Prostate gland (tissue), 2 donors: ENCODE data around the gene NLRP1. TPM values are rescaled to one million over a fixed set of nuclear protein-coding genes. Genes with fewer than 3 reads are reported as not detected.

Experiments
- DNase-seq: peaks from one replicate; pipeline ENCODE4 v3.0.0-alpha.2; 2019; ENCODE audit warnings: low spot score
- H3K27ac ChIP-seq, 2 donors: fragments of 200-600 bp; sonication (generic); 2 replicates each; pipeline ENCODE4 v1.5.1; 2017 to 2019
- H3K27me3 ChIP-seq: fragments of 200-600 bp; sonication (generic); replicated peaks from 2 replicates; pipeline ENCODE4 v1.5.1; 2019; ENCODE audit not compliant: insufficient read depth
- H3K36me3 ChIP-seq, 2 donors: fragments of 200-600 bp; sonication (generic); 1 replicate in 1 of 2; 2 replicates in 1 of 2; pipeline versions ENCODE4 v1.5.1 to v1.8.1; 2017 to 2019
- H3K4me1 ChIP-seq: fragments of 200-600 bp; sonication (generic); replicated peaks from 2 replicates; pipeline ENCODE4 v1.5.1; 2019
- H3K4me3 ChIP-seq, 2 donors: fragments of 200-600 bp; sonication (generic); 2 replicates each; pipeline ENCODE4 v1.5.1; 2017 to 2019
- H3K9me3 ChIP-seq: fragments of 200-600 bp; sonication (generic); 2 replicates; pipeline ENCODE4 v1.5.1; 2017
- POLR2A ChIP-seq: fragments of 450-650 bp; IDR thresholded peaks from one replicate; pipeline ENCODE4 v1.6.1; 2016; ENCODE audit warnings: antibody characterized with exemption, mild to moderate bottlenecking
- POLR2AphosphoS5 ChIP-seq: sonication (generic); formaldehyde crosslinking; IDR thresholded peaks from one replicate; pipeline ENCODE4 v1.6.1; 2017; ENCODE audit warnings: antibody characterized with exemption
- WGBS: methylation state at CpG from one replicate; pipeline ENCODE4 v1.1.5; 2018; 5-methylcytosine and 5-hydroxymethylcytosine counted together
- intact Hi-C: fragments of 100-400 bp; cut with DNase I; formaldehyde crosslinking; loops from one replicate; pipeline ENCODE4 v1.14.2; 2022
- total RNA-seq, 2 donors: library from RNA; depleted of rRNA; stranded (reverse); fragments of >200 nt; gene quantifications; one replicate each; pipeline ENCODE4 v1.1.0, GENCODE V29; 2016
- TF ChIP-seq, protein P1 (sequence below), 4 experiments: fragments of 200-600 bp in 2 of 4; fragments of 450-650 bp in 2 of 4; sonication (generic) in 2 of 4; IDR thresholded peaks; 1 replicate in 3 of 4; 2 replicates in 1 of 4; pipeline ENCODE4 v1.5.1; 2016 to 2019; ENCODE audit warnings: antibody characterized with exemption in 4 of 4, mild to moderate bottlenecking in 2 of 4, moderate library complexity in 2 of 4

The NLRP1 gene
- 10 to 100 TPM; 10.7 to 29.9 TPM for total RNA-seq

DNA sequence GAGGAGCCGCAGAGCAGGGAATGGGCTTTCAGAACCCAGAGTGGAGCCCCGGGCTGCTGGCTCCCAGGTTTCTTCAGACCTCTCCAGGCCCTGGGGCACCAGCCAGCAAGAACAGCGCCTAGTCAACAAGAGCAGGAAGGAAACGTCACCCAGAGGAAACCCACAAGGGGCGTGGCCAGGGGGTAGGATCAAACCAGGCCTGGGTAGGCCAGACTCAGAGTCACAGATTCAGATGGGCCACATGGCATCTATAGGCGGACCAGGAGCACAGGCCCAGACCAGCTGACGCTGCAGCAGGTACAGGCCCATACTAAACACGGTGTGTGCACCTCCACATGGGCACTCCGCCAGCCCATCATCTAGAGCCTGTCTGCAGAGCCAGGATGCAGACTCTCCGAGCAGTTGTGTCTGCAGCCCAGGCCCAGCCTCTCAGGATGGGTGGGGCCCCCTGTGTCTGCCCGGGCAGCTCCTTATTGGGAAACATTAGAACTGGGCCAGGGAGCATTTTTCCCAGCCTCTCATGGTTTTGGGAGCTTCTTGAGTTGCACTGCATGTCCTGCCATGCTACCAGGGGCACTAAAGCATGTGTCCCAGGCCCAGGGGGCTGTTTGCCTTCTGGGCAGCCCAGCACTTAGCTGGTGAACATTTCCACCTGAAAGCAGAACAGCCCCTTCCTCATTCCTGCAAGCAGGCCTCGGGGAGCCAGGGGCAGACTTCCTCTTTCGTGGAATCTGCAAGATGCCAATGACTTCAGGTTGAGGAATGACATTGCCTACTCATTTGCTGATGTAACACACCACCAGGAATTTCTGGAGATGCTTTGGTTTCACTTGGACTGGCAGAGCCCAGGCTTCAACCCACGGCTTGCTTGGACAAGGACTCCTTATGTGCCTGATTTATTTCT is at the start of gene NLRP1:
Gene NLRP1 (minus strand): TSS at position 127 of the 904 bp plus-strand sequence. CDS start 552 bp downstream, outside the sequence.
- no peaks in the 10 kb centered on the region for H3K36me3 ChIP-seq
- TF ChIP-seq, protein P1, sequence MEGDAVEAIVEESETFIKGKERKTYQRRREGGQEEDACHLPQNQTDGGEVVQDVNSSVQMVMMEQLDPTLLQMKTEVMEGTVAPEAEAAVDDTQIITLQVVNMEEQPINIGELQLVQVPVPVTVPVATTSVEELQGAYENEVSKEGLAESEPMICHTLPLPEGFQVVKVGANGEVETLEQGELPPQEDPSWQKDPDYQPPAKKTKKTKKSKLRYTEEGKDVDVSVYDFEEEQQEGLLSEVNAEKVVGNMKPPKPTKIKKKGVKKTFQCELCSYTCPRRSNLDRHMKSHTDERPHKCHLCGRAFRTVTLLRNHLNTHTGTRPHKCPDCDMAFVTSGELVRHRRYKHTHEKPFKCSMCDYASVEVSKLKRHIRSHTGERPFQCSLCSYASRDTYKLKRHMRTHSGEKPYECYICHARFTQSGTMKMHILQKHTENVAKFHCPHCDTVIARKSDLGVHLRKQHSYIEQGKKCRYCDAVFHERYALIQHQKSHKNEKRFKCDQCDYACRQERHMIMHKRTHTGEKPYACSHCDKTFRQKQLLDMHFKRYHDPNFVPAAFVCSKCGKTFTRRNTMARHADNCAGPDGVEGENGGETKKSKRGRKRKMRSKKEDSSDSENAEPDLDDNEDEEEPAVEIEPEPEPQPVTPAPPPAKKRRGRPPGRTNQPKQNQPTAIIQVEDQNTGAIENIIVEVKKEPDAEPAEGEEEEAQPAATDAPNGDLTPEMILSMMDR (IDR thresholded peaks at IDR 0.05): no peak
- TF ChIP-seq POLR2A (peak; percentile 54), POLR2AphosphoS5 (peak; percentile 55)
- H3K27me3 ChIP-seq: no peaks in the 10 kb centered on the region
- peak within 1 kb of the TSS; percentile 38 to 71 for H3K27ac ChIP-seq
- peak within 1 kb of the TSS; percentile 21 for H3K4me3 ChIP-seq
- H3K9me3 ChIP-seq: no peaks in the 10 kb centered on the region
- H3K4me1 ChIP-seq: no peaks in the 10 kb centered on the region
- intact Hi-C loops: no loop called here
- DNase-seq: peak; percentile 46
- 34% methylated on average over 12 of the region's 14 CpGs for WGBS

DNA sequence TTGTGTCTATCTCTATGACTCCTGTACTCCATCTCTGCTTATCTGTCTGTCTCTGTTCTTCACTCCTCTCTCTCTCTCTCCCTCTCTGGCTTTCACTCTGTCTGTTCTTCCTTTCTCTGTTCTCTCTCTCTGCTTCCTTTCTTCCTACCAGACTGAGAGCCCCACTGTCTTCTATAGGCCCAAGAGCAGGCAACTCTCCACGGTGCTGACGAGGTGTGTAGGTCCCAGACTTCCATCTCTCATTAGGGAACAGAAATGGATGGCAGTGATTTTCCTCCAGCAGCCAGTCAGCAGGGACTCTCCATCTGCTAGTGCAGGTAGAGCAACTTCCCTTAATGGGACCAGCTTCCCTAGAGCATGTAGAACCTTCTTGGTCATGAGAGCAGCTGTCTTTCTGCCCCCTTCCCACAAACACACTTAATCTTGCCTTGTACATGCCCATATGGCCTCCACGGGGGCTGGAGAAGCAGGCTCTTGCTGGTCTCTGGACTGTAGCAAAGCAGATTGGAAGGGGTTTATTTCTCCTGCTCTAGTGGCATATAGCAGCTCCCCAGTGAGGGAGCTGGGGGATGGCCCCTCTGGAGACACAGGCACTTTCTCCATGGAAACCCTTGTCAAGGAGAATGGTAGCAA is 47.8 kb upstream of the NLRP1 start:
- H3K27ac ChIP-seq: no peak overlapping the region
- 32% methylated on average over 3 of the region's 3 CpGs for WGBS
- no peaks in the 10 kb centered on the region for H3K27me3 ChIP-seq
- TF ChIP-seq POLR2A (no peak), POLR2AphosphoS5 (no peak)
- TF ChIP-seq, protein P1 (IDR thresholded peaks at IDR 0.05): no peak
- H3K9me3 ChIP-seq: no peaks in the 10 kb centered on the region
- H3K4me3 ChIP-seq: no peak overlapping the region
- DNase-seq: no peak
- H3K36me3 ChIP-seq: no peaks in the 10 kb centered on the region
- no peaks in the 10 kb centered on the region for H3K4me1 ChIP-seq
- intact Hi-C loops: no loop called here

DNA sequence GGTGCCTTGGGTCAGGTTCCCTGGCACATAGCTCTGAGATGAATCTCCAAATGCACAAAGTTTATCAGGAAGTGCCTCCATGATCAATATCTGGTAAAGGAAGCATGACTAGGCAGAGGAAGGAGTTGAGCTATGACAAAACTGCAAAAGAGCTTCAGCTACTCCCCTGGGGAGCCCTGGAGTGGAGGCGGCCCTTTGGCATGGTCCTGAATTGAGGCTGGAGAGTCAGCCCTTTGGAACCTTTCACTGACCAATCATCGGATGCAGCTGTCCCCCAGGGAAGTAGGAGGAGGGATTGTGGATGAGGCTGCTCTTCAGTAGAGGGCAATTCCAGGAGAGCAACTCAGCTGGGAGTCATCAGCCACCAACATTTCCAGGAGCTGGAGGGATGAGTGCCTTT is 46.1 kb upstream of the NLRP1 start:
- 67% methylated on average over 2 of the region's 2 CpGs for WGBS
- no peak overlapping the region for H3K4me3 ChIP-seq
- intact Hi-C loops: no loop called here
- H3K36me3 ChIP-seq: no peaks in the 10 kb centered on the region
- TF ChIP-seq POLR2A (no peak), POLR2AphosphoS5 (no peak)
- TF ChIP-seq, protein P1 (IDR thresholded peaks at IDR 0.05): no peak
- DNase-seq: no peak
- H3K27ac ChIP-seq: no peak overlapping the region
- H3K27me3 ChIP-seq: no peaks in the 10 kb centered on the region
- no peaks in the 10 kb centered on the region for H3K9me3 ChIP-seq
- no peaks in the 10 kb centered on the region for H3K4me1 ChIP-seq

DNA sequence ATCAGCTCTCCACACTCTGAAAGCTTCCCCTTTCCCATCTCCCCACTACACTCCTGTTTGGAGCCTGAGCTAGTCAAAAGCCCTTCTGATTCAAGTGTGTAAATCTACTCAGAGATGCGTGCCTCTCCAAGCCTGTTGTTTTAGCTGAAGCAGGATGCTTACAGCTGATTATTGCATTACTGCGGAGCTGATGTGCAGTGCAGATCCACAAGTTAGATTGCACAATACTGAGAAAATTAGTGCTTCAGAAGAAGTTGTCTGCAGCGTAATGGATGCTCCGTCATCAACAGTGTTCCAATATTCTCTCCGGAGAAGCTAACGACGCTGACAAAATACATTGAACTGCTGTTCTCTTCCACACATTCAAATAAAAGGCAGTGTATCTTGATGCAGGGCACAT is 44.8 kb upstream of the NLRP1 start:
- no peak for DNase-seq
- intact Hi-C loops: no loop called here
- Histone ChIP-seq H3K4me3 (no peak overlapping the region), H3K27ac (no peak overlapping the region), H3K4me1 (no peaks in the 10 kb centered on the region), H3K9me3 (no peaks in the 10 kb centered on the region), H3K36me3 (no peaks in the 10 kb centered on the region), H3K27me3 (no peaks in the 10 kb centered on the region)
- TF ChIP-seq POLR2AphosphoS5 (no peak), POLR2A (no peak)
- TF ChIP-seq, protein P1 (IDR thresholded peaks at IDR 0.05): no peak
- 92% methylated on average over 7 of the region's 7 CpGs for WGBS
